Suprapubic skin (tissue), 4 donors: Measurements from ENCODE around the gene SERPINB6. TPM values are rescaled to one million over a fixed set of nuclear protein-coding genes. Genes with fewer than 3 reads are reported as not detected.

Source experiments
- DNase-seq, 2 donors: peaks; one replicate each; pipeline ENCODE4 v3.0.0-alpha.2; 2019; ENCODE audit warnings: low spot score in 2 of 2
- H3K27ac ChIP-seq: fragments of 200-600 bp; sonication (generic); one replicate; pipeline ENCODE4 v1.5.1; 2019
- H3K27me3 ChIP-seq: fragments of 200-600 bp; sonication (generic); one replicate; pipeline ENCODE4 v1.5.1; 2019
- H3K36me3 ChIP-seq: fragments of 200-600 bp; sonication (generic); one replicate; pipeline ENCODE4 v1.5.1; 2019
- H3K4me1 ChIP-seq: fragments of 200-600 bp; sonication (generic); one replicate; pipeline ENCODE4 v1.5.1; 2019
- H3K4me3 ChIP-seq: fragments of 200-600 bp; sonication (generic); one replicate; pipeline ENCODE4 v1.5.1; 2019; ENCODE audit warnings: mild to moderate bottlenecking
- H3K9me3 ChIP-seq: fragments of 200-600 bp; sonication (generic); one replicate; pipeline ENCODE4 v1.5.1; 2019
- CTCF ChIP-seq, 2 donors: fragments of 200-600 bp in 1 of 2; fragments of 450-650 bp in 1 of 2; sonication (generic) in 1 of 2; IDR thresholded peaks; one replicate each; pipeline ENCODE4 v1.5.1; 2016 to 2019; ENCODE audit warnings: antibody characterized with exemption in 2 of 2, mild to moderate bottlenecking in 1 of 2, moderate library complexity in 1 of 2
- POLR2A ChIP-seq, 2 donors: fragments of 450-650 bp; IDR thresholded peaks; one replicate each; pipeline ENCODE4 v1.6.1; 2017; ENCODE audit warnings: antibody characterized with exemption in 2 of 2, mild to moderate bottlenecking in 2 of 2, moderate library complexity in 2 of 2
- POLR2AphosphoS5 ChIP-seq, 3 donors: sonication (generic); formaldehyde crosslinking; IDR thresholded peaks; one replicate each; pipeline ENCODE4 v1.6.1; 2017; ENCODE audit warnings: antibody characterized with exemption in 3 of 3
- WGBS: methylation state at CpG from one replicate; pipeline ENCODE4 v1.1.5; 2018; 5-methylcytosine and 5-hydroxymethylcytosine counted together
- total RNA-seq, 4 donors: library from RNA; depleted of rRNA; stranded (reverse); fragments of >200 nt; gene quantifications; one replicate each; pipeline ENCODE4 v1.1.0, GENCODE V29; 2016

SERPINB6 gene
- total RNA-seq, 4 donors from 2014 or later, result 26.8 to 53.4 (median 36.8) TPM

GRCh38 chr6:2900221-2900807, 71.1 kb downstream of the SERPINB6 start:
- no peak for DNase-seq
- H3K9me3 ChIP-seq, result no peaks in the 10 kb centered on the region
- peak overlapping the region; percentile 66 for H3K4me3 ChIP-seq
- no peak for TF ChIP-seq POLR2A (IDR thresholded peaks at IDR 0.05)
- peak overlapping the region; percentile 3 for H3K27ac ChIP-seq
- peaks cover 7% of the 10 kb centered on the region for H3K36me3 ChIP-seq
- H3K4me1 ChIP-seq, result peaks cover 30% of the 10 kb centered on the region
- no peaks in the 10 kb centered on the region for H3K27me3 ChIP-seq
- 71% methylated on average over 15 of the region's 15 CpGs for WGBS

- Histone ChIP-seq H3K9me3 (no peaks in the 10 kb centered on the region), H3K27me3 (no peaks in the 10 kb centered on the region), H3K4me3 (no peak overlapping the region), H3K4me1 (peaks cover 30% of the 10 kb centered on the region), H3K27ac (no peak overlapping the region), H3K36me3 (peaks cover 14% of the 10 kb centered on the region)
- WGBS, result 88% methylated on average over 6 of the region's 6 CpGs
- TF ChIP-seq CTCF (IDR thresholded peaks at IDR 0.05), result no peak
- TF ChIP-seq POLR2AphosphoS5 (IDR thresholded peaks at IDR 0.05), result no peak
- no peak for TF ChIP-seq POLR2A (IDR thresholded peaks at IDR 0.05)
- no peak for DNase-seq
Measured at GRCh38 chr6:2899596-2899995, 71.8 kb downstream of the SERPINB6 start.

Other genes with a start within 250 kb of the SERPINB6 start
- gene MYLK4, start 220.6 kb downstream of the SERPINB6 start, total RNA-seq, result 1 to 10 TPM; 1.8 to 6.6 (median 3.5) TPM
- gene WRNIP1, start 206.2 kb downstream of the SERPINB6 start, total RNA-seq, result 10 to 100 TPM; 56.9 to 66.7 (median 63.4) TPM
- 10 to 100 TPM; 11.8 to 20.6 (median 16.9) TPM for gene SERPINB1, start 129.7 kb downstream of the SERPINB6 start, total RNA-seq
- 1 to 10 TPM; 1.0 to 4.0 (median 2.5) TPM for gene SERPINB9, start 68.3 kb downstream of the SERPINB6 start, total RNA-seq
- 10 to 100 TPM; 22.8 to 40.4 (median 38.3) TPM for gene NQO2, start 28.3 kb upstream of the SERPINB6 start, total RNA-seq
- 10 to 100 TPM; 25.6 to 37.6 (median 32.2) TPM for gene RIPK1, start 96.9 kb upstream of the SERPINB6 start, total RNA-seq
- 10 to 100 TPM; 16.1 to 24.5 (median 20.3) TPM for gene BPHL, start 147.1 kb upstream of the SERPINB6 start, total RNA-seq
- 100 to 1,000 TPM; 121 to 338 (median 242) TPM for gene TUBB2A, start 186.0 kb upstream of the SERPINB6 start, total RNA-seq